Esophagus squamous epithelium (tissue), 4 donors: ENCODE results near the gene PNLDC1.

Source experiments
- POLR2A ChIP-seq, 4 donors: fragments of 450-650 bp; IDR thresholded peaks; one replicate each; pipeline ENCODE4 v1.6.1; 2017; ENCODE audit warnings: antibody characterized with exemption in 4 of 4, mild to moderate bottlenecking in 4 of 4, moderate library complexity in 3 of 4
- TF ChIP-seq, protein P1 (sequence below), 6 experiments: fragments of 450-650 bp in 4 of 6; fragments of 200-600 bp in 2 of 6; sonication (generic) in 2 of 6; IDR thresholded peaks; one replicate each; pipeline ENCODE4 v1.5.1; 2016 to 2019; ENCODE audit warnings: antibody characterized with exemption in 6 of 6, mild to moderate bottlenecking in 4 of 6, moderate library complexity in 4 of 6

DNA sequence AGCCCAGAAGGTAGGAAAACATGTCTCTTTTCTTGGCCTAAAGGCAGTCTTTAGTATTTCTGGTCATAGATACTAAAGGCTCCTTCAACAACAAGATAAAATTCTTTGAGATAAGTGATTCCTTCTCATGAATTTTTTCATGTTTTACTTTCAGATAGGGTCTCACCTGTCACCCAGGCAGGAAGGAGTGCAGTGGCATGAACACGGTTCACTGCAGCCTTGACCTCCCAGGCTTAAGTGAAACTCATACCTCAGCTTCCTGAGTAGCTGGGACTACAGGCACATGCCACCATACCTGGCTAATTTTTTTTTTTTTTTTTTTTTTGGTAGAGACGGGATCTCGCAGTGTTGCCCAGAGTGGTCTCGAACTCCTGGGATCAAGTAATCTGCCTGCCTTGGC, 9.1 kb downstream of the PNLDC1 start:
- TF ChIP-seq, protein P1, sequence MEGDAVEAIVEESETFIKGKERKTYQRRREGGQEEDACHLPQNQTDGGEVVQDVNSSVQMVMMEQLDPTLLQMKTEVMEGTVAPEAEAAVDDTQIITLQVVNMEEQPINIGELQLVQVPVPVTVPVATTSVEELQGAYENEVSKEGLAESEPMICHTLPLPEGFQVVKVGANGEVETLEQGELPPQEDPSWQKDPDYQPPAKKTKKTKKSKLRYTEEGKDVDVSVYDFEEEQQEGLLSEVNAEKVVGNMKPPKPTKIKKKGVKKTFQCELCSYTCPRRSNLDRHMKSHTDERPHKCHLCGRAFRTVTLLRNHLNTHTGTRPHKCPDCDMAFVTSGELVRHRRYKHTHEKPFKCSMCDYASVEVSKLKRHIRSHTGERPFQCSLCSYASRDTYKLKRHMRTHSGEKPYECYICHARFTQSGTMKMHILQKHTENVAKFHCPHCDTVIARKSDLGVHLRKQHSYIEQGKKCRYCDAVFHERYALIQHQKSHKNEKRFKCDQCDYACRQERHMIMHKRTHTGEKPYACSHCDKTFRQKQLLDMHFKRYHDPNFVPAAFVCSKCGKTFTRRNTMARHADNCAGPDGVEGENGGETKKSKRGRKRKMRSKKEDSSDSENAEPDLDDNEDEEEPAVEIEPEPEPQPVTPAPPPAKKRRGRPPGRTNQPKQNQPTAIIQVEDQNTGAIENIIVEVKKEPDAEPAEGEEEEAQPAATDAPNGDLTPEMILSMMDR (IDR thresholded peaks at IDR 0.05): no peak
- TF ChIP-seq POLR2A (IDR thresholded peaks at IDR 0.05): no peak
